GM12874 (cell line): ENCODE data around the gene PSMD14.

Experiments
- CTCF ChIP-seq: IDR thresholded peaks from 2 replicates; pipeline ENCODE4 v1.5.1; 2011; ENCODE audit warnings: low read depth, mild to moderate bottlenecking, control low read depth, low read length, moderate library complexity; ENCODE audit not compliant: insufficient read depth

The PSMD14 gene

DNA sequence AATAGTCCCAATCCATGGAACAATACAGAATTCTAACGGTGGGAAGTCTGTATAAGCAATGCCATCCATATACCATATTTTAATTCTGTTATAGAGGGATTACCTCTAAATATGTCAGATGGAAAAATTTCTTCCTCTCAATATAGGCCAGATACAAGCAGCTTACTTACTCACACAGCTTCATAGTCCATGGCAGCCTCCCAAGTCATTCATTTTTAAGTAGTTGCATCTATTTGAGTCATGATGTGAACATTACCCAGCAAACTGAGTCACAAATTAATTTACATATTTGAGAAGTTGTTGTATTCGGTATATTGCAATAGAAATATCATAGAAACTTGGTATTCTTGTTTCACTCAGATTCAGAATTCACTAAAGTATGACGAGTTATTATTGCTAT, 128.2 kb downstream of the PSMD14 start:
- no peak for TF ChIP-seq CTCF

DNA sequence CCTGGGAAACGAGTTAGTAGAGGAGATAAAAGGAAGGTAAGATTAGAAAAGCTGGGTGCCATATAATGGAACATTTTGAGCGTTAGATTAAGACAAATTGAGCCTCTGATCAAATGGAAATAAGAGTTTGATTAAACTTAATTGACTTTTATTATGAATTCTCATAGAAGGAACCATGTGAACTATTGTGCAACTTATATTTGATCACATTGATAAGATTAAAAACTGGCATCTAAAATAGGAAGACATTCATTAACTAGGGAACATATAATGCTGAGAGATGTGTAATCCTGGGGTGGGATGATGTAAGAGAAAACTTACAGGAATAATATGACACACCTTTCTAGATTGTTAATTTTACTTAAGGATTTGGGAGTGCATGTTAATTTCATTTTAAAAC, 130.4 kb downstream of the PSMD14 start:
- TF ChIP-seq CTCF = no peak

GRCh38 chr2:161445097-161445496, 136.9 kb downstream of the PSMD14 start:
- TF ChIP-seq CTCF = no peak

- no peak for TF ChIP-seq CTCF
Observed at GRCh38 chr2:161448431-161448830, 140.2 kb downstream of the PSMD14 start.
